Rectal smooth muscle tissue (tissue), 1 donor: ENCODE measurements around the gene ALG14.
"Not testable (repeated sequence)": the region's sequence is repeated elsewhere in the genome, so short reads cannot be mapped to it uniquely, and the experiment has no call there.

Source experiments
- H3K27ac ChIP-seq: one replicate; pipeline ENCODE4 v1.7.0; 2013; ENCODE audit warnings: low read depth, low read length, inconsistent platforms
- H3K27me3 ChIP-seq: one replicate; pipeline ENCODE4 v1.7.0; 2013; ENCODE audit warnings: low read length; ENCODE audit not compliant: control insufficient read depth, insufficient read depth
- H3K36me3 ChIP-seq: one replicate; pipeline ENCODE4 v1.7.0; 2013; ENCODE audit warnings: low read length; ENCODE audit not compliant: control insufficient read depth, insufficient read depth
- H3K4me1 ChIP-seq: one replicate; pipeline ENCODE4 v1.7.0; 2013; ENCODE audit warnings: low read length; ENCODE audit not compliant: control insufficient read depth, insufficient read depth
- H3K4me3 ChIP-seq: one replicate; pipeline ENCODE4 v1.7.0; 2013; ENCODE audit warnings: low read length
- H3K9ac ChIP-seq: one replicate; pipeline ENCODE4 v1.7.0; 2013; ENCODE audit warnings: low read length

The ALG14 gene

DNA sequence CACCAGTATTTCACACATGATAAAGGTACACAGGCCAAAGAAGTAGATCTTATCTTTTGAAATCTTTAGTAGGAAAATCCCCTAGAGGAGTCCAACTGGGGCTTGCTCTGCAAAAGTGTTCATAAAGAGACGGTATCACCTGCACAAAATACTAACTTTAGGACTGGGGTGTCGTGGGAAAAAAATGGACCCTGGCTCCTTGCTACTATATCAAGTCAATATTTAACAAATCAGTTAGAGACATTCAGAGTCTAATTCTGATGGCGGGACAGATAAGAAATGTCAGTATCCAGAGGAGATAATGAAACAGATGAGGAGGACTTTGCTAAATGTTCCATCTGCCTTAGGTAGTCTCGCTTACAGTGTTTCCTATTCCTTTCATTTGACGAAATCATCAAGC lies 120.2 kb downstream of the ALG14 start:
- Histone ChIP-seq H3K9ac (no peak overlapping the region), H3K27me3 (no peaks in the 10 kb centered on the region), H3K36me3 (no peaks in the 10 kb centered on the region), H3K4me3 (no peak overlapping the region), H3K27ac (no peak overlapping the region), H3K4me1 (peaks cover 18% of the 10 kb centered on the region)

DNA sequence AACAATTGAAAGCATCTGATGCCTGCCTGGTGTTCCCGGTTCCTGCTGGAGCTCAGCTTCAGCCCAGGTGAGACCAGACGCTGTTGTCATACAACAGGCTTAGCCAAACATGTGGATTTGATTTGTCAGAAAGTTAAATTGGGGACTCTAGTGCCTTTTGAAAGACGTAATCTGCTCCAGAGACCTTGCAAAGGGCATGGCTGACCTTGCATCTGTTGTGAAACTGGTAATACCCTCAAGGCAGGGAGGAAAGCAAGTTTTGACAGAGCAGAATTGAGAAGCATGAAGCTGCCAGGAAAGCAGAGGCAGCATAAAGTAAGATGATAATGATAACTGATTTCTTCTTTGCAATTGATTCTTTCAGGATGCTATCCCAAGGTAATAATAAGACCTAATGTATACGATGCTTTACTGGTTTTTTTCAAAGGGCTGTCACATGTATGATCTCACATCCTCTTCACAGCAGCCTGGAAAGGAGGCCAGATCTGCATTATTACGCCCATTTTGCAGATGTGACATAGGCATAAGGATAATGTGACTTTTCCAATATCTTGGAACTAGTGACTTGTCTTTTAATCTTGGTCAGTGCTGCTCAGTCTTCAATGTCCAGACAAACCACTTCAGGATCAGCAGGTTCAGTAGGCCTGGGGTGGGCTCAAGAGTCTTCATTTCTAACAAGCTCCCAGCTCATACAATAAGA lies 121.1 kb downstream of the ALG14 start:
- Histone ChIP-seq H3K27ac (no peak overlapping the region), H3K4me1 (peaks cover 18% of the 10 kb centered on the region), H3K27me3 (no peaks in the 10 kb centered on the region), H3K9ac (no peak overlapping the region), H3K36me3 (no peaks in the 10 kb centered on the region), H3K4me3 (no peak overlapping the region)

DNA sequence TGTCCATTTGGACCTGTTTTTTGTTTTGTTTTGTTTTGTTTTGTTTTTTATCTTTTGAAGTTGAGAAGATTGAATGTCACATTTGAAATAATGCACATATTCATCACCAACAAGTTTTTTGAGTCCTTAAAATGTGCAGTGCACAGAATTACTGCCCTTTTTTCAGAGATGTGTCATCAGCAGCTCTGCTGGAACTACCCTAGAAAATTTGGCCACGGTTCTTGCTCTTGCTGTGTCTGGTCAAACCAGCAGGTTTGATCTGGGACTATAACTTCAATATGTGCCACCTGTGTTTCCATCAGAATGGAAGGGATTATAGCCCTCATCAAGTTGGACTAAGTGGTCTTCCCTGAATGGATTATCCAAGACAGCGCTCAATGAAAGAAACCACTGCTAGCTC lies 121.7 kb downstream of the ALG14 start:
- H3K27me3 ChIP-seq, result no peaks in the 10 kb centered on the region
- no peak overlapping the region for H3K27ac ChIP-seq

DNA sequence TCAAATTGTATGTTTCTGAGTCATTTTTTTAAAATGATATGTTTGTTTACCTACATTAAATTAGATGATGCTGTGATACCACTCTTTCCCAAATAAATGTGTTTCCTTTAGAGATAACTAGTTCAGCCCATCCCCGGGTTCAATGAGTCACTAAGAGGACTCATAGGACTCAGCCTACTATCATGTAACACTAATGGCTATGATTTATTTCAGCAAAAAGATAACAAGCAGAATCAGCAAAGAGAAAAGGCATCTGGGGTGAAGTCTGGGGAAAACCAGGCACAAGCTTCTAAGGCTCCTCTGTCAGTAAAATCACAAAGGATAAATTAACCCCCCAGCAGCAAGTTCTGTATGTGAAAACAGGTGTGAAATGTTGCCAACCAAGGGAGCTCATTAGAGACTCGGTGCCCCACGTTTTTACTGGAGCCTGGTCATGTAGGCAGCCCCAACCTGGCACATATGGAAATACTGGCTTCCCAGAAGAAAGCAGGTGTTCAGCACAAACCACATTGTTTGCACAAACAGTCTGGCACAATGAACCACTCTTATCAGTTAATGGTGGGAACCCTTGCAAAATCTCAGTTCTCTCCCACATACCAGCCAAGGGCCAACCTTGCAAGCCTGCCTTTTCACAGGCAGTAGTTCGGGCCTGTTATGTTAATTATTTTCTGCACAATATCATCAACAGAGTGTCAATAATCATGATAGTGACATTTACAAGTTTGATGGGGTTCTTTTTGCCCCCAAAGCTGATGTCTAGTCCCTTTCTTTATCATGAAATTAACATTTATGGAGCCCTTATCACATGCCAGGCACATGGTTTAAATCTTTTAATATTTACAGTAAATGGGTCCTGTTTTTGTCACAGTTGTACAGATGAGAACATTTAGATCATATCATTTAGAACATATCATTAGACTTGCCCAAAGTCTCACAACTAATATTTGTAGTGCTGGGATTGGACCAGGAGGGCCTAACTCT lies 122.8 kb downstream of the ALG14 start:
- no peak overlapping the region for H3K4me3 ChIP-seq
- no peak overlapping the region for H3K27ac ChIP-seq
- no peak overlapping the region for H3K9ac ChIP-seq
- H3K36me3 ChIP-seq, result no peaks in the 10 kb centered on the region
- no peaks in the 10 kb centered on the region for H3K27me3 ChIP-seq
- peaks cover 11% of the 10 kb centered on the region for H3K4me1 ChIP-seq

More for the DNA sequence above, 121.7 kb downstream of the ALG14 start:
- Histone ChIP-seq H3K4me3 (no peak overlapping the region), H3K4me1 (peaks cover 16% of the 10 kb centered on the region), H3K9ac (no peak overlapping the region), H3K36me3 (no peaks in the 10 kb centered on the region)

DNA sequence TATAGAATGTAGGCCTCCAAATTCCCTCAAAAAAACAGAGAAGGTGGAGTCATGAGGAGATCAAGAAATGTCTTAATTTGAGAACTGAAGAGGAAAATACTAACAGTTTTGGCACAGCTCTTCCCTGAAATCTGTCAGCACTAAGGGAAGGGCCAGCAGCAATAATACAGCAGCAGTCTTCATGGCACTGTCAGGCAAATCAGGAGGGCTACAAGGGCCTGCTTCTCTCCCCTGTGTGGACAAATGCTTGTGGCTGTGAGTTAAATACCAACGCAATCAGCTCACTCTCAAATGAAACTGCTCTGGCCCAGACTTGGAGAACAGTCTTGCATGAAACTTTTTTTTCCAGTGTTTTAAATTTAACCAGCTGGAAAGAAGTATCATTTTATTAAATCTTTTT lies 125.3 kb downstream of the ALG14 start:
- no peaks in the 10 kb centered on the region for H3K36me3 ChIP-seq
- no peak overlapping the region for H3K27ac ChIP-seq
- H3K27me3 ChIP-seq, result no peaks in the 10 kb centered on the region

DNA sequence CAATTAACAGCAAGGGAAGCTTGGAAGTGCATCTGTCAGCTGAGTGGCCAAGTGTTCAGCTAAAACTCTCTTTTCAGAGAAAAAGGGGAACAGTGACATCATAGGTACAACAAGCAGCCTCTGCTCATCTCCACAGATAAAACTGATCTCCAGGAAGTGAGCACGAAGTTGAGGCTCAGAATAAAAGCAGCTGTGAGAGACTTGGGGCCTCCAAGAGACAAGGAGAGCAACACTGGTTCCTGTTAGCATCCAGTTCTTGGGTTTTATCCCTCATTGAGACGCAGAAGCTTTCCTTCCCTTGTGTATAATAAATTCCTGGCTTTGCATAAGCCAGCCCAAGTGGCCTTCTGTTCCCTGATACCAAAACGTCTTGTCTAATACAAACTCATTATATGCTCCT lies 125.9 kb downstream of the ALG14 start:
- Histone ChIP-seq H3K27ac (peak overlapping the region; percentile 0), H3K36me3 (no peaks in the 10 kb centered on the region)

More for the DNA sequence above, 125.3 kb downstream of the ALG14 start:
- Histone ChIP-seq H3K4me3 (no peak overlapping the region), H3K4me1 (no peaks in the 10 kb centered on the region), H3K9ac (no peak overlapping the region)

DNA sequence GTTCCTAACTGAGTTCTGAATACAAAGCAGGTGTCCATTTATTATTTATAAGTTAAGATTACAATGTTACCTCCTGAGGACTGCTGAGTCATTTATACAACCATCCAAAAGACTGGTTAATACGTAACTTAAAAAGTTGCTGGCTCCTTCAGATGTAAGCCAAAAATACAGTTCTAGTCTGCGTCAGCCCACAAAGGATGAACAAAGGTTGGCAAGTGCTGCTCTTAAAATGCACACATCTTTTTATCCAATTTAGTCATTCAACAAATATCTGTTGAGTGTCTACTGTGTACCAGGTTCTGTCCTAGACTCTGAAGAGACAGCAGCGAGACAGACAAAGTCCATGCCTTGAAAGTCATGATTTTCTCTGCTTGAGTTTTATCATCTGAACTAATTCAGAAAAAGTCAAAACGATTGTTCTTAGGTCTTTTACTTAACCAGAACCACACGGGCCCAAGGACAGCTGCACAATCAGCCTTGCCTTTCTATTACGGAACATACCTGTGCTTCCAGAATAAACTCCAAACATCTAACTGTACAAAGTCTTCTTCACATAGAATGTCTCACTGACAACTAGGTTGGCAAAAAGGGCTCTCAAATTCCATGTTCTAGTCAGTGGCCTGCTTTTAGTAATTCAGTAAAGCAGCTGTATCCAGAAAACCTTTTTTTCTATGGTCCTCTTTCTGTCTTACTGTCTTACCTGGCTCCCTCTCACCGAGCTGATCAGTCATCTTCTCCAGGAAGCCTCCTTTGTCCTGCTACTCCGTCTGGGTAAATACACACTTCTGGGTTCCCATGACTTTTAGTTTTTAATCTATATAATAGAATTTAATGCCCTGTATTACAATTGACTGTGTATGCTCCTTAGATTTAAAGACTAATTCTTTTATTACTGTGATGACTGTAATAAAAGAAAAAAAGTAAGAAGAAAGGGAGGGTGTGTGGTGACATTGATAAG lies 130.3 kb downstream of the ALG14 start:
- no peak overlapping the region for H3K4me3 ChIP-seq

More for the DNA sequence above, 125.9 kb downstream of the ALG14 start:
- H3K27me3 ChIP-seq, result no peaks in the 10 kb centered on the region
- no peak overlapping the region for H3K4me3 ChIP-seq
- no peaks in the 10 kb centered on the region for H3K4me1 ChIP-seq
- no peak overlapping the region for H3K9ac ChIP-seq

DNA sequence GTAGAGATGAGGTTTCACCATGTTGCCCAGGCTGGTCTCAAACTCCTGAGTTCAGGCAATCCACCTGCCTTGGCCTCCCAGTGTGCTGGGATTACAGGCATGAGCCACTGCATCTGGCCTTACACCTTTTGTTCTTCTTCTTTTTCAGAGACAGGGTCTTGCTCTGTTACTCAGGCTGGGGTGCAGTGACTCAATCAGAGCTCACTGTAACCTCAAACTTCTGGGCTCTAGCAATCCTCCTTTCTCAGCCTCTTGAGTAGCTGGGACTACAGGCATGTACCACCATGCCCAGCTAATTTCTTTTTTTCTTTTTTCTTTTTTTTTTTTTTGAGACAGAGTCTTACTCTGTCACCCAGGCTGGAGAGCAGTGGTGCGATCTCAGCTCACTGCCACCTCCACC lies 131.3 kb downstream of the ALG14 start:
- not testable (repeated sequence) for H3K9ac ChIP-seq, H3K27ac ChIP-seq, H3K27me3 ChIP-seq, H3K4me3 ChIP-seq, H3K36me3 ChIP-seq
- H3K4me1 ChIP-seq, result peaks cover 11% of the 10 kb centered on the region

More for the DNA sequence above, 130.3 kb downstream of the ALG14 start:
- H3K27ac ChIP-seq, result no peak overlapping the region
- H3K36me3 ChIP-seq, result no peaks in the 10 kb centered on the region
- H3K27me3 ChIP-seq, result no peaks in the 10 kb centered on the region
- H3K4me1 ChIP-seq, result peaks cover 4% of the 10 kb centered on the region
- no peak overlapping the region for H3K9ac ChIP-seq

DNA sequence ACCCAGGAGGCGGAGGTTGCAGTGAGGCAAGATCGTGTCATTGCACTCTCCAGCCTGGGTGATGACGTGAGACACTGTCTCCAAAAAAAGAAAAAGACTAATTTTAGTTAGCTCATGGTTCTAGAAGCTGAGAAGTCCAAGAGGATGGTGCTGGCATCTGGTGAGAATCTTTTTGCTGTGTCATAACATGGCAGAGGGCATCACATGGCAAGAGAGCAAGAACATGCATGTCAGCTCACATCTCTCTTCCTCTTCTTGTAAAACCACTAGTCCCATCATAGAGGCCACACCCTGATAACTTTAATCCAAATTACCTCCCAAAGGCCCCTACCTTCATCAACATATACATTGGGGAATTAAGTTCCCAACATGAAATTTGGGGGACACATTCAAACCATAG lies 132.0 kb downstream of the ALG14 start:
- Histone ChIP-seq H3K36me3 (no peaks in the 10 kb centered on the region), H3K4me3 (no peak overlapping the region), H3K9ac (no peak overlapping the region), H3K4me1 (peaks cover 16% of the 10 kb centered on the region), H3K27ac (no peak overlapping the region), H3K27me3 (no peaks in the 10 kb centered on the region)

DNA sequence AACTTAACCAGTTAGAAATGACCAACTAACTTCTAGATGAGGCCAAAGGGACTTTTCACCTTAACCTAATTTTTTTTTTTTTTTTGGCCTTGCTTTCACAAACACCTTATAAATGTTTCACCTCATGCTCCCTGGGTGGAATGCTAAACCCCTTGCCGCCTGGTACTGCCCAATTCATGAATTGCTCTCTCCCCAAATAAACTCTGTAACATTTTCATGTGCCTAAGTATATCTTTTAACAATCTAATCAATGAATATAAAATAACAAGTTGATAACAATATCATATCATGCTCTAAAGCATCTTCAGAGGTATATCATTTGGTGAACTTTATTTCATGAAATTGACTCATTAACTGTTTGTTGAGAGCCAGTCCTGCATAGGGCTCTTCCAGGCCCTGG lies 134.9 kb downstream of the ALG14 start:
- Histone ChIP-seq H3K27ac (no peak overlapping the region), H3K27me3 (no peaks in the 10 kb centered on the region), H3K4me1 (peaks cover 16% of the 10 kb centered on the region), H3K36me3 (no peaks in the 10 kb centered on the region), H3K9ac (no peak overlapping the region), H3K4me3 (no peak overlapping the region)

DNA sequence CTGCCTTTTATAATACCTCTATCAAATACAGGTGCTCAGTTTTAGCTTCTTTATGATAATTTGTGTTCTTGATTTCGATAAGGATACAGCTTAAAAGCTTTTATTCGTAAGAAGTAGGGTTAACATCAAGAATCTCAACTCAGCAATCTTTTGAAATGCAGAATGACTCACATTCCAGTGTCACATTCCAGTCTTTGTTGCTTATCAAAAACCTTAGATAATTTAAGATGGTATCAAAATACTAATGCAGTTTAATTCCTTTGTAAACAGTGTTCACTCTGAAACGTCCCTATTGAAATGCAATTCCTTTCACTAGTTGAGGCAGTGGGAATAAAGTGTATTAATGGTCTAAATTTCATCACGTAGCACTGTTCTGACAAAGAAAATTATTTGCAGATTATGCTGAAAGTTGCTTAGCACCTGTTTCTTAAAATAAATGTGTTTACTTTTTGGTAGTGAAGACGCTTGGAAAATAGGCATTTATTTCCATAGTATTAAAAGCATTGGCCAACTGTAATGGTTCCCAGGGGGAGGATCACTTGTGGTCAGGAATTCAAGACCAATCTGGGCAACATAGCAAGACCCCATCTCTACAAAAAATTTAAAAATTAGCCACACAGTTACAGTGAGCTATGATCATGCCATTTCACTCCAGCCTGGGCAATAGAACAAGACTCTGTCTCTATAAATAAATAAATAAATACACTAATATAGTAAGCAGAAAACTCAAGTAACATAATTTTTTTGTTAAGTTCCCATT lies 135.7 kb downstream of the ALG14 start:
- Histone ChIP-seq H3K36me3 (no peaks in the 10 kb centered on the region), H3K9ac (no peak overlapping the region), H3K27ac (no peak overlapping the region), H3K4me3 (no peak overlapping the region), H3K27me3 (no peaks in the 10 kb centered on the region), H3K4me1 (peaks cover 16% of the 10 kb centered on the region)
